DND-41 (cell line): ENCODE data around the gene ADCY1.

ENCODE experiments used
- EZH2 ChIP-seq: IDR thresholded peaks from 3 replicates; pipeline ENCODE4 v1.6.1; 2012; ENCODE audit warnings: borderline replicate concordance, low read depth, mild to moderate bottlenecking, moderate library complexity, low read length, inconsistent platforms; ENCODE audit not compliant: severe bottlenecking
- TF ChIP-seq, protein P1 (sequence below): IDR thresholded peaks from 2 replicates; pipeline ENCODE4 v1.5.1; 2012; ENCODE audit warnings: borderline replicate concordance, low read length, moderate library complexity, mild to moderate bottlenecking; ENCODE audit not compliant: poor library complexity, severe bottlenecking; ENCODE audit errors: extremely low read depth

- TF ChIP-seq, protein P1, sequence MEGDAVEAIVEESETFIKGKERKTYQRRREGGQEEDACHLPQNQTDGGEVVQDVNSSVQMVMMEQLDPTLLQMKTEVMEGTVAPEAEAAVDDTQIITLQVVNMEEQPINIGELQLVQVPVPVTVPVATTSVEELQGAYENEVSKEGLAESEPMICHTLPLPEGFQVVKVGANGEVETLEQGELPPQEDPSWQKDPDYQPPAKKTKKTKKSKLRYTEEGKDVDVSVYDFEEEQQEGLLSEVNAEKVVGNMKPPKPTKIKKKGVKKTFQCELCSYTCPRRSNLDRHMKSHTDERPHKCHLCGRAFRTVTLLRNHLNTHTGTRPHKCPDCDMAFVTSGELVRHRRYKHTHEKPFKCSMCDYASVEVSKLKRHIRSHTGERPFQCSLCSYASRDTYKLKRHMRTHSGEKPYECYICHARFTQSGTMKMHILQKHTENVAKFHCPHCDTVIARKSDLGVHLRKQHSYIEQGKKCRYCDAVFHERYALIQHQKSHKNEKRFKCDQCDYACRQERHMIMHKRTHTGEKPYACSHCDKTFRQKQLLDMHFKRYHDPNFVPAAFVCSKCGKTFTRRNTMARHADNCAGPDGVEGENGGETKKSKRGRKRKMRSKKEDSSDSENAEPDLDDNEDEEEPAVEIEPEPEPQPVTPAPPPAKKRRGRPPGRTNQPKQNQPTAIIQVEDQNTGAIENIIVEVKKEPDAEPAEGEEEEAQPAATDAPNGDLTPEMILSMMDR, result no peak
- TF ChIP-seq EZH2, result no peak
These were observed 106.6 kb downstream of the ADCY1 start for GRCh38 chr7:45680776-45681175.
